Panc1 (cell line): ENCODE results near the gene SLCO3A1.

ENCODE experiments used
- POLR2AphosphoS5 ChIP-seq: IDR thresholded peaks from 2 replicates; pipeline ENCODE4 v1.6.1; 2012; ENCODE audit warnings: mild to moderate bottlenecking, low read depth, low read length, moderate library complexity
- REST ChIP-seq, 2 experiments: IDR thresholded peaks; 2 replicates each; pipeline ENCODE4 v1.6.1; 2011 to 2012; ENCODE audit warnings: low read depth in 2 of 2, control low read depth in 1 of 2, low read length in 1 of 2, mild to moderate bottlenecking in 1 of 2, moderate library complexity in 1 of 2; ENCODE audit not compliant: insufficient read depth in 1 of 2
- TCF7L2 ChIP-seq: IDR thresholded peaks from 2 replicates; pipeline ENCODE4 v1.6.1; 2011; ENCODE audit warnings: mild to moderate bottlenecking, low read depth, low read length, inconsistent platforms
- TF ChIP-seq, protein P1 (sequence below): fragments of 450-650 bp; IDR thresholded peaks from 2 replicates; pipeline ENCODE4 v1.5.1; 2017; ENCODE audit warnings: mild to moderate bottlenecking

DNA sequence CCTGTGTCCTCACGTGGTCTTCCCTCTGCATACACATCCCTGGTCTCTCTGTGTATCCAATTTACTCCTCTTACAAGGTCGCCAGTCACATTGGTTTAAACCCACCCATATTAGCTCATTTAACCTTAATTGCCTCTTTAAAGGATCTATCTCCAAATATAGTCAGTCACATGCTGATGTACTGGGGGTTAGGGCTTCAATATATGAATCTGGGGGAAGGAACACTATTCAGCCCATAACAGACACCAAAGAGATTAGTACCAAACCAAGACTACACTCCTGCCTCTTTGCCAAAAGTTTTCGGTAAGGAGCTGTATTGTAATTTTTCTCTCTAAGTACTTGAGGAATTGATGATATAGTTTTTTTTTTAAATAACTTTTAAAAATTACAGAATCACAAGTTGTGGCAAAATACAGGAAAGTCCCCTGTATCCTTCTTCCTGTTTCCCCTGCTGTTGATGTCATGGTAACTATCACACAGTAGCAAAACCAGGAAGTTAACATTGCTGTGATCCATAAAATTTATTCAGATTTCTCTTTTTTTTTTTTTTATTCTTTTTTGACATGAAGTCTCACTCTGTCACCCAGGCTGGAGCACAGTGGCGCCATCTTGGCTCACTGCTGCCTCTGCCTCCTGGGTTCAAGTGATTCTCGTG lies 67.8 kb downstream of the SLCO3A1 start:
- TF ChIP-seq, protein P1, sequence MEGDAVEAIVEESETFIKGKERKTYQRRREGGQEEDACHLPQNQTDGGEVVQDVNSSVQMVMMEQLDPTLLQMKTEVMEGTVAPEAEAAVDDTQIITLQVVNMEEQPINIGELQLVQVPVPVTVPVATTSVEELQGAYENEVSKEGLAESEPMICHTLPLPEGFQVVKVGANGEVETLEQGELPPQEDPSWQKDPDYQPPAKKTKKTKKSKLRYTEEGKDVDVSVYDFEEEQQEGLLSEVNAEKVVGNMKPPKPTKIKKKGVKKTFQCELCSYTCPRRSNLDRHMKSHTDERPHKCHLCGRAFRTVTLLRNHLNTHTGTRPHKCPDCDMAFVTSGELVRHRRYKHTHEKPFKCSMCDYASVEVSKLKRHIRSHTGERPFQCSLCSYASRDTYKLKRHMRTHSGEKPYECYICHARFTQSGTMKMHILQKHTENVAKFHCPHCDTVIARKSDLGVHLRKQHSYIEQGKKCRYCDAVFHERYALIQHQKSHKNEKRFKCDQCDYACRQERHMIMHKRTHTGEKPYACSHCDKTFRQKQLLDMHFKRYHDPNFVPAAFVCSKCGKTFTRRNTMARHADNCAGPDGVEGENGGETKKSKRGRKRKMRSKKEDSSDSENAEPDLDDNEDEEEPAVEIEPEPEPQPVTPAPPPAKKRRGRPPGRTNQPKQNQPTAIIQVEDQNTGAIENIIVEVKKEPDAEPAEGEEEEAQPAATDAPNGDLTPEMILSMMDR = no peak
- TF ChIP-seq POLR2AphosphoS5 = no peak
- no peak for TF ChIP-seq REST (IDR thresholded peaks at IDR 0.05; ENCODE audit: insufficient read depth in 1 of 2, low read depth in 2 of 2, low read length in 1 of 2)
- no peak for TF ChIP-seq TCF7L2
